Sigmoid colon (tissue), 4 donors: Measurements from ENCODE around the gene CASKIN1.

Experiments
- EP300 ChIP-seq, 4 donors: sonication (generic); formaldehyde crosslinking; IDR thresholded peaks; one replicate each; pipeline ENCODE4 v1.6.1; 2017; ENCODE audit warnings: antibody characterized with exemption in 4 of 4
- POLR2A ChIP-seq, 2 donors: fragments of 450-650 bp; IDR thresholded peaks; one replicate each; pipeline ENCODE4 v1.6.1; 2016; ENCODE audit warnings: antibody characterized with exemption in 2 of 2, mild to moderate bottlenecking in 2 of 2, moderate library complexity in 2 of 2
- POLR2AphosphoS5 ChIP-seq, 4 donors: sonication (generic); formaldehyde crosslinking; IDR thresholded peaks; one replicate each; pipeline ENCODE4 v1.6.1; 2017; ENCODE audit warnings: antibody characterized with exemption in 4 of 4
- TF ChIP-seq, protein P1 (sequence below), 4 experiments: fragments of 450-650 bp in 3 of 4; fragments of 200-600 bp in 1 of 4; IDR thresholded peaks; one replicate each; pipeline ENCODE4 v1.5.1; 2016 to 2019; ENCODE audit warnings: antibody characterized with exemption in 4 of 4, mild to moderate bottlenecking in 3 of 4, moderate library complexity in 2 of 4

DNA sequence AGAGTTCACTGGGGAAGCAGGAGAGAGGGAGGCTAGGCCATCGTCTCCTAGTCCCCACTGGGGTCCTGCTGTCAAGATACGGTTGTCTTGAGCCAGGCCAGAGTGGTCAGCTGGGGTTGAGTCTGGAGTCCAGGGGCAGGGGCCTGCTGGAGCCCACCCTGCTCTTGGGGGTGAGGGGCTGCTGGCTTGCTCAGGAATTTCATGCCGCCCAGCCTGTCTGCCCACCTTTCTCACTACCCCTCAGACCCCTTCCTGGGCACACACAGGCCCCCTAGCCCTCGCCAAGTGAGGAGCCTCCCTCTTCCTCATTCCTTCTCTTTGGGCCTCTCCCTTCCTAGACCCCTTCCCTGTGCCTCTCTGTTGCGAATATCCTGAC lies 39.6 kb downstream of the CASKIN1 start:
- TF ChIP-seq, protein P1, sequence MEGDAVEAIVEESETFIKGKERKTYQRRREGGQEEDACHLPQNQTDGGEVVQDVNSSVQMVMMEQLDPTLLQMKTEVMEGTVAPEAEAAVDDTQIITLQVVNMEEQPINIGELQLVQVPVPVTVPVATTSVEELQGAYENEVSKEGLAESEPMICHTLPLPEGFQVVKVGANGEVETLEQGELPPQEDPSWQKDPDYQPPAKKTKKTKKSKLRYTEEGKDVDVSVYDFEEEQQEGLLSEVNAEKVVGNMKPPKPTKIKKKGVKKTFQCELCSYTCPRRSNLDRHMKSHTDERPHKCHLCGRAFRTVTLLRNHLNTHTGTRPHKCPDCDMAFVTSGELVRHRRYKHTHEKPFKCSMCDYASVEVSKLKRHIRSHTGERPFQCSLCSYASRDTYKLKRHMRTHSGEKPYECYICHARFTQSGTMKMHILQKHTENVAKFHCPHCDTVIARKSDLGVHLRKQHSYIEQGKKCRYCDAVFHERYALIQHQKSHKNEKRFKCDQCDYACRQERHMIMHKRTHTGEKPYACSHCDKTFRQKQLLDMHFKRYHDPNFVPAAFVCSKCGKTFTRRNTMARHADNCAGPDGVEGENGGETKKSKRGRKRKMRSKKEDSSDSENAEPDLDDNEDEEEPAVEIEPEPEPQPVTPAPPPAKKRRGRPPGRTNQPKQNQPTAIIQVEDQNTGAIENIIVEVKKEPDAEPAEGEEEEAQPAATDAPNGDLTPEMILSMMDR (IDR thresholded peaks at IDR 0.05): no peak
- TF ChIP-seq POLR2AphosphoS5 (IDR thresholded peaks at IDR 0.05) (no peak), EP300 (IDR thresholded peaks at IDR 0.05) (no peak), POLR2A (IDR thresholded peaks at IDR 0.05) (no peak)
